ENCODE measurements around the gene KRTAP12-2. TPM values are rescaled to one million over a fixed set of nuclear protein-coding genes. Genes with fewer than 3 reads are reported as not detected.
"Not testable (repeated sequence)": the region's sequence is repeated elsewhere in the genome, so short reads cannot be mapped to it uniquely, and the experiment has no call there.

Gene KRTAP12-2
- total RNA-seq, 2 donors from 2014 or later: not detected

GRCh38 chr21:44697172-44697810 is 30.6 kb upstream of the KRTAP12-2 start, which contains the start of gene KRTAP10-12:
KRTAP10-12 (plus strand) TSS chr21:44697172; CDS start chr21:44697202, 30 bp downstream.
- H3K4me3 Mint-ChIP-seq; H3K4me1 Mint-ChIP-seq; H3K36me3 Mint-ChIP-seq (ENCODE audit: low read depth); H3K27ac Mint-ChIP-seq; ATAC-seq (replicated peaks); H3K9me3 Mint-ChIP-seq: not testable (repeated sequence)
- peaks cover 41% of the 10 kb centered on the region for H3K27me3 Mint-ChIP-seq

GRCh38 chr21:44696572-44696971 is 29.8 kb upstream of the KRTAP12-2 start:
- Mint-ChIP-seq H3K36me3 (ENCODE audit: low read depth) (no peaks in the 10 kb centered on the region), H3K27ac (no peak overlapping the region), H3K9me3 (no peaks in the 10 kb centered on the region), H3K4me1 (peaks cover 7% of the 10 kb centered on the region), H3K27me3 (peaks cover 36% of the 10 kb centered on the region), H3K4me3 (no peak overlapping the region)
- no peak for ATAC-seq (replicated peaks)

GRCh38 chr21:44695641-44696040 is 28.9 kb upstream of the KRTAP12-2 start:
- ATAC-seq (replicated peaks): no peak
- no peak overlapping the region for H3K27ac Mint-ChIP-seq
- H3K4me3 Mint-ChIP-seq: no peak overlapping the region
- no peaks in the 10 kb centered on the region for H3K36me3 Mint-ChIP-seq (ENCODE audit: low read depth)
- H3K27me3 Mint-ChIP-seq: peaks cover 29% of the 10 kb centered on the region
- no peaks in the 10 kb centered on the region for H3K9me3 Mint-ChIP-seq
- H3K4me1 Mint-ChIP-seq: peaks cover 7% of the 10 kb centered on the region

- Mint-ChIP-seq H3K27ac (no peak overlapping the region), H3K27me3 (peaks cover 29% of the 10 kb centered on the region), H3K36me3 (ENCODE audit: low read depth) (no peaks in the 10 kb centered on the region), H3K4me3 (no peak overlapping the region), H3K4me1 (peaks cover 7% of the 10 kb centered on the region), H3K9me3 (no peaks in the 10 kb centered on the region)
- ATAC-seq (replicated peaks): no peak
Measured at GRCh38 chr21:44695184-44695583, 28.5 kb upstream of the KRTAP12-2 start.

GRCh38 chr21:44694776-44695175 is 28.0 kb upstream of the KRTAP12-2 start:
- no peaks in the 10 kb centered on the region for H3K9me3 Mint-ChIP-seq
- peaks cover 7% of the 10 kb centered on the region for H3K4me1 Mint-ChIP-seq
- H3K4me3 Mint-ChIP-seq: no peak overlapping the region
- no peak for ATAC-seq (replicated peaks)
- peaks cover 26% of the 10 kb centered on the region for H3K27me3 Mint-ChIP-seq
- H3K36me3 Mint-ChIP-seq (ENCODE audit: low read depth): no peaks in the 10 kb centered on the region
- no peak overlapping the region for H3K27ac Mint-ChIP-seq

- Mint-ChIP-seq H3K9me3 (no peaks in the 10 kb centered on the region), H3K4me1 (peaks cover 2% of the 10 kb centered on the region), H3K4me3 (no peak overlapping the region), H3K27ac (no peak overlapping the region), H3K27me3 (peaks cover 12% of the 10 kb centered on the region), H3K36me3 (ENCODE audit: low read depth) (no peaks in the 10 kb centered on the region)
- ATAC-seq (replicated peaks): no peak
Measured at GRCh38 chr21:44692798-44693512, 26.2 kb upstream of the KRTAP12-2 start.

- no peak for ATAC-seq (replicated peaks)
- no peaks in the 10 kb centered on the region for H3K4me1 Mint-ChIP-seq
- no peaks in the 10 kb centered on the region for H3K36me3 Mint-ChIP-seq (ENCODE audit: low read depth)
- H3K27ac Mint-ChIP-seq: no peak overlapping the region
- H3K27me3 Mint-ChIP-seq: peaks cover 3% of the 10 kb centered on the region
- H3K9me3 Mint-ChIP-seq: no peaks in the 10 kb centered on the region
- H3K4me3 Mint-ChIP-seq: no peak overlapping the region
Measured at GRCh38 chr21:44691686-44692085, 25.0 kb upstream of the KRTAP12-2 start.

GRCh38 chr21:44689740-44690139 is 23.0 kb upstream of the KRTAP12-2 start:
- H3K4me1 Mint-ChIP-seq; ATAC-seq (replicated peaks); H3K36me3 Mint-ChIP-seq (ENCODE audit: low read depth); H3K27ac Mint-ChIP-seq; H3K4me3 Mint-ChIP-seq; H3K9me3 Mint-ChIP-seq: not testable (repeated sequence)
- peaks cover 10% of the 10 kb centered on the region for H3K27me3 Mint-ChIP-seq

- Mint-ChIP-seq H3K4me1 (peaks cover 7% of the 10 kb centered on the region), H3K4me3 (no peak overlapping the region), H3K9me3 (no peaks in the 10 kb centered on the region), H3K27ac (no peak overlapping the region), H3K27me3 (peaks cover 10% of the 10 kb centered on the region), H3K36me3 (ENCODE audit: low read depth) (no peaks in the 10 kb centered on the region)
- no peak for ATAC-seq (replicated peaks)
Measured at GRCh38 chr21:44687671-44688070, 20.9 kb upstream of the KRTAP12-2 start.

GRCh38 chr21:44686843-44687561 is 20.3 kb upstream of the KRTAP12-2 start:
- Mint-ChIP-seq H3K36me3 (ENCODE audit: low read depth) (no peaks in the 10 kb centered on the region), H3K27me3 (peaks cover 10% of the 10 kb centered on the region), H3K4me3 (no peak overlapping the region), H3K9me3 (no peaks in the 10 kb centered on the region), H3K27ac (no peak overlapping the region), H3K4me1 (peaks cover 7% of the 10 kb centered on the region)
- no peak for ATAC-seq (replicated peaks)

- Mint-ChIP-seq H3K4me3 (no peak overlapping the region), H3K9me3 (no peaks in the 10 kb centered on the region), H3K4me1 (peaks cover 7% of the 10 kb centered on the region), H3K27me3 (peaks cover 10% of the 10 kb centered on the region), H3K27ac (no peak overlapping the region), H3K36me3 (ENCODE audit: low read depth) (no peaks in the 10 kb centered on the region)
- no peak for ATAC-seq (replicated peaks)
Measured at GRCh38 chr21:44686000-44686781, 19.5 kb upstream of the KRTAP12-2 start.

GRCh38 chr21:44685050-44685449 is 18.3 kb upstream of the KRTAP12-2 start:
- H3K27me3 Mint-ChIP-seq: peaks cover 10% of the 10 kb centered on the region

GRCh38 chr21:44684483-44684882 is 17.8 kb upstream of the KRTAP12-2 start:
- no peaks in the 10 kb centered on the region for H3K9me3 Mint-ChIP-seq
- no peaks in the 10 kb centered on the region for H3K36me3 Mint-ChIP-seq (ENCODE audit: low read depth)
- H3K27me3 Mint-ChIP-seq: peaks cover 10% of the 10 kb centered on the region
- no peak for ATAC-seq (replicated peaks)
- no peak overlapping the region for H3K27ac Mint-ChIP-seq
- no peak overlapping the region for H3K4me3 Mint-ChIP-seq
- peaks cover 7% of the 10 kb centered on the region for H3K4me1 Mint-ChIP-seq

More at GRCh38 chr21:44685050-44685449, 18.3 kb upstream of the KRTAP12-2 start:
- H3K27ac Mint-ChIP-seq; H3K4me3 Mint-ChIP-seq; H3K4me1 Mint-ChIP-seq; ATAC-seq (replicated peaks); H3K36me3 Mint-ChIP-seq (ENCODE audit: low read depth); H3K9me3 Mint-ChIP-seq: not testable (repeated sequence)

- no peak for ATAC-seq (replicated peaks)
- Mint-ChIP-seq H3K36me3 (ENCODE audit: low read depth) (no peaks in the 10 kb centered on the region), H3K27ac (no peak overlapping the region)
Measured at GRCh38 chr21:44684077-44684476, 17.4 kb upstream of the KRTAP12-2 start.

More at GRCh38 chr21:44684077-44684476, 17.4 kb upstream of the KRTAP12-2 start:
- Mint-ChIP-seq H3K4me3 (no peak overlapping the region), H3K9me3 (no peaks in the 10 kb centered on the region), H3K27me3 (peaks cover 10% of the 10 kb centered on the region), H3K4me1 (peaks cover 7% of the 10 kb centered on the region)
